Endodermal cell (in vitro differentiated cells): Measurements from ENCODE around the gene PSENEN. TPM values are rescaled to one million over a fixed set of nuclear protein-coding genes. Genes with fewer than 3 reads are reported as not detected.

Experiments
- DNase-seq: peaks from one replicate; pipeline ENCODE4 v3.0.0-alpha.2; 2017
- H3K27ac ChIP-seq: 2 replicates; pipeline ENCODE4 v1.5.1; 2013; ENCODE audit warnings: mild to moderate bottlenecking, low read depth, low read length, moderate library complexity
- H3K27me3 ChIP-seq: 2 replicates; pipeline ENCODE4 v1.6.1; 2013; ENCODE audit warnings: mild to moderate bottlenecking, low read length, moderate library complexity; ENCODE audit not compliant: insufficient read depth, control insufficient read depth, poor library complexity, severe bottlenecking
- H3K36me3 ChIP-seq: 2 replicates; pipeline ENCODE4 v1.7.0; 2013; ENCODE audit warnings: mild to moderate bottlenecking, low read length, moderate library complexity; ENCODE audit not compliant: control insufficient read depth, insufficient read depth
- H3K4me1 ChIP-seq: one replicate; pipeline ENCODE4 v1.7.0; 2013; ENCODE audit warnings: low read length; ENCODE audit not compliant: control insufficient read depth, insufficient read depth
- H3K4me3 ChIP-seq: 2 replicates; pipeline ENCODE4 v1.5.1; 2013; ENCODE audit warnings: mild to moderate bottlenecking, low read length, moderate library complexity
- H3K9ac ChIP-seq: 2 replicates; pipeline ENCODE4 v1.6.1; 2013; ENCODE audit warnings: mild to moderate bottlenecking, low read length, moderate library complexity; ENCODE audit not compliant: poor library complexity, severe bottlenecking; ENCODE audit errors: extremely low read depth
- H3K9me3 ChIP-seq: 2 replicates; pipeline ENCODE4 v1.6.1; 2013; ENCODE audit warnings: mild to moderate bottlenecking, low read length, moderate library complexity; ENCODE audit not compliant: control insufficient read depth
- H3K27ac Mint-ChIP-seq: 2 replicates; pipeline ENCODE4 v1.8.0; 2020; ENCODE audit warnings: mixed read lengths
- H3K27me3 Mint-ChIP-seq: 2 replicates; pipeline ENCODE4 v1.8.0; 2021; ENCODE audit warnings: mild to moderate bottlenecking, mixed read lengths; ENCODE audit not compliant: insufficient read depth
- H3K36me3 Mint-ChIP-seq: 2 replicates; pipeline ENCODE4 v1.8.0; 2020; ENCODE audit warnings: low read depth, mixed read lengths
- H3K4me1 Mint-ChIP-seq: 2 replicates; pipeline ENCODE4 v1.8.0; 2020; ENCODE audit warnings: mixed read lengths
- H3K4me3 Mint-ChIP-seq: 2 replicates; pipeline ENCODE4 v1.8.0; 2020; ENCODE audit warnings: mild to moderate bottlenecking, moderate library complexity, mixed read lengths
- H3K9me3 Mint-ChIP-seq: 2 replicates; pipeline ENCODE4 v1.8.0; 2020; ENCODE audit warnings: mild to moderate bottlenecking, mixed read lengths
- WGBS, 2 experiments: methylation state at CpG; one replicate each; pipeline versions ENCODE4 v1.1.5 to v1.1.7; 2013; ENCODE audit warnings: missing lambda C conversion rate in 2 of 2, mixed read lengths in 1 of 2; ENCODE audit not compliant: insufficient coverage in 1 of 2, insufficient read length in 1 of 2; 5-methylcytosine and 5-hydroxymethylcytosine counted together
- long read RNA-seq, 4 experiments: library from polyadenylated mRNA in 2 of 4; library from RNA in 1 of 4; library from capped mRNA in 1 of 4; stranded (forward) in 3 of 4; unstranded in 1 of 4; transcript quantifications; one replicate each; pipeline ENCODE4 v2.0.0, GENCODE V29; 2020 to 2021; ENCODE audit warnings: inconsistent platforms in 1 of 4
- polyA plus RNA-seq, 2 experiments: library from polyadenylated mRNA; stranded (reverse); fragments of 50-300 nt; gene quantifications; one replicate each; pipeline ENCODE4 v1.2.3, GENCODE V29; 2013
- total RNA-seq, 2 donors: library from RNA; stranded (reverse); fragmentation: NEBNext Ultra II Directional in 1 of 2; extraction: Animal tissue kit (Norgen Biotek cat#: 25700) in 1 of 2; gene quantifications; 2 replicates in 1 of 2; 3 replicates in 1 of 2; pipeline ENCODE4 v1.2.1, GENCODE V29; 2021
- TF ChIP-seq, protein P1 (sequence below): fragments of 200-600 bp; sonication (generic); conservative IDR thresholded peaks from 2 replicates; pipeline ENCODE4 v1.5.0; 2021; ENCODE audit warnings: antibody characterized with exemption, mild to moderate bottlenecking

PSENEN gene, protein sequence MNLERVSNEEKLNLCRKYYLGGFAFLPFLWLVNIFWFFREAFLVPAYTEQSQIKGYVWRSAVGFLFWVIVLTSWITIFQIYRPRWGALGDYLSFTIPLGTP
- total RNA-seq: 100 to 1,000 TPM; 101 to 109 TPM
- 76.8 TPM for polyA plus RNA-seq (2013, experiment 1 of 2)
- 65.3 TPM for polyA plus RNA-seq (2013, experiment 2 of 2)
- long read RNA-seq, experiment 1, transcript PSENEN-202 (4 exons, 1,661 nt): major isoform, 15 of 28 reads
- long read RNA-seq, experiment 1, partial matches to known transcripts: 10 of 28 reads
- long read RNA-seq, experiment 1, other reads (novel, unspliced or antisense): 2 of 28 reads
- long read RNA-seq, experiment 2, transcript PSENEN-202 (4 exons, 1,661 nt): major isoform, 46 of 52 reads
- long read RNA-seq, experiment 2, partial matches to known transcripts: 6 of 52 reads
- long read RNA-seq, experiment 2, other reads (novel, unspliced or antisense): 0 of 52 reads
- long read RNA-seq, experiment 3, transcript PSENEN-202 (4 exons, 1,661 nt): major isoform, 13 of 17 reads
- long read RNA-seq, experiment 3, partial matches to known transcripts: 3 of 17 reads
- long read RNA-seq, experiment 3, other reads (novel, unspliced or antisense): 1 of 17 reads
- long read RNA-seq, experiment 4, partial matches to known transcripts: 5 of 5 reads
- long read RNA-seq, experiment 4, other reads (novel, unspliced or antisense): 0 of 5 reads

DNA sequence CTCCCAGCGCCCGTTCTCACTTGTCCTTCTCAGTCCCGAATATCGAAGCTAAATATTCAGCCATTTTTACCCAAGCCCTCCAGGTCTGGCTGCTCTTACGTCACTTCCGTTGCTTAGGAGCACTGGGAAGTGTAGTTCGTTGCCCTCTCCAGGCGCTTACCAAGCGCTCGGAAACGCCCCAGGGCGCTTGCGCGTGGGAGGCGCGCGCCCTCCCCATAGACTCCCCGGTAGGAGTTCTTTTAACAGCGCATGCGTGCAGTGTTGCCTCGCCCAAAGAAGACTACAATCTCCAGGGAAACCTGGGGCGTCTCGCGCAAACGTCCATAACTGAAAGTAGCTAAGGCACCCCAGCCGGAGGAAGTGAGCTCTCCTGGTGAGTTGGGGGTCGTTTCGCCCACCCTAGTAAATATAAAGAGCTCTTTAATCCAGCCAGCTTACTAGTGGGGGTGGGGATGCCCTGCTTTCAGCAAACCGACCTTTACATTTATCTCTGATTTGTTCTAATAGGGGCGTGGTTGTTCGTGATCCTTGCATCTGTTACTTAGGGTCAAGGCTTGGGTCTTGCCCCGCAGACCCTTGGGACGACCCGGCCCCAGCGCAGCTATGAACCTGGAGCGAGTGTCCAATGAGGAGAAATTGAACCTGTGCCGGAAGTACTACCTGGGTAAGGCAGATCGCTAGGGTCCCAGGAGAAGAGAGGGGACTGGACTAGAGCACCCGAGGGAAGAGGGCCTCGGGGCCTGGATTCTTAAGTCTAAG, at the start of gene PSENEN, which contains the start of gene U2AF1L4:
Gene PSENEN, plus strand, starts transcription at position 324 of the 759 bp plus-strand sequence. Its CDS starts 280 bp downstream, at position 604.
Gene U2AF1L4, minus strand, starts transcription at position 91 of the 759 bp plus-strand sequence. Its CDS starts 27 bp downstream, at position 64.
- Histone ChIP-seq H3K27me3 (no peaks in the 10 kb centered on the region), H3K9me3 (no peaks in the 10 kb centered on the region), H3K36me3 (peaks cover 3% of the 10 kb centered on the region), H3K4me1 (no peaks in the 10 kb centered on the region), H3K27ac (peak within 1 kb of the TSS; percentile 99), H3K9ac (peak within 1 kb of the TSS; percentile 99), H3K4me3 (peak within 1 kb of the TSS; percentile 98)
- H3K27me3 Mint-ChIP-seq: no peaks in the 10 kb centered on the region
- DNase-seq: peak; percentile 98
- H3K36me3 Mint-ChIP-seq: peaks cover 9% of the 10 kb centered on the region
- TF ChIP-seq, protein P1, sequence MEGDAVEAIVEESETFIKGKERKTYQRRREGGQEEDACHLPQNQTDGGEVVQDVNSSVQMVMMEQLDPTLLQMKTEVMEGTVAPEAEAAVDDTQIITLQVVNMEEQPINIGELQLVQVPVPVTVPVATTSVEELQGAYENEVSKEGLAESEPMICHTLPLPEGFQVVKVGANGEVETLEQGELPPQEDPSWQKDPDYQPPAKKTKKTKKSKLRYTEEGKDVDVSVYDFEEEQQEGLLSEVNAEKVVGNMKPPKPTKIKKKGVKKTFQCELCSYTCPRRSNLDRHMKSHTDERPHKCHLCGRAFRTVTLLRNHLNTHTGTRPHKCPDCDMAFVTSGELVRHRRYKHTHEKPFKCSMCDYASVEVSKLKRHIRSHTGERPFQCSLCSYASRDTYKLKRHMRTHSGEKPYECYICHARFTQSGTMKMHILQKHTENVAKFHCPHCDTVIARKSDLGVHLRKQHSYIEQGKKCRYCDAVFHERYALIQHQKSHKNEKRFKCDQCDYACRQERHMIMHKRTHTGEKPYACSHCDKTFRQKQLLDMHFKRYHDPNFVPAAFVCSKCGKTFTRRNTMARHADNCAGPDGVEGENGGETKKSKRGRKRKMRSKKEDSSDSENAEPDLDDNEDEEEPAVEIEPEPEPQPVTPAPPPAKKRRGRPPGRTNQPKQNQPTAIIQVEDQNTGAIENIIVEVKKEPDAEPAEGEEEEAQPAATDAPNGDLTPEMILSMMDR: no peak
- H3K4me1 Mint-ChIP-seq: peaks cover 10% of the 10 kb centered on the region
- peak within 1 kb of the TSS; percentile 100 for H3K27ac Mint-ChIP-seq
- H3K4me3 Mint-ChIP-seq: peak within 1 kb of the TSS; percentile 82
- no peaks in the 10 kb centered on the region for H3K9me3 Mint-ChIP-seq
- 1 to 3% methylated on average over 16 to 40 of the region's 40 CpGs for WGBS, 2 experiments

DNA sequence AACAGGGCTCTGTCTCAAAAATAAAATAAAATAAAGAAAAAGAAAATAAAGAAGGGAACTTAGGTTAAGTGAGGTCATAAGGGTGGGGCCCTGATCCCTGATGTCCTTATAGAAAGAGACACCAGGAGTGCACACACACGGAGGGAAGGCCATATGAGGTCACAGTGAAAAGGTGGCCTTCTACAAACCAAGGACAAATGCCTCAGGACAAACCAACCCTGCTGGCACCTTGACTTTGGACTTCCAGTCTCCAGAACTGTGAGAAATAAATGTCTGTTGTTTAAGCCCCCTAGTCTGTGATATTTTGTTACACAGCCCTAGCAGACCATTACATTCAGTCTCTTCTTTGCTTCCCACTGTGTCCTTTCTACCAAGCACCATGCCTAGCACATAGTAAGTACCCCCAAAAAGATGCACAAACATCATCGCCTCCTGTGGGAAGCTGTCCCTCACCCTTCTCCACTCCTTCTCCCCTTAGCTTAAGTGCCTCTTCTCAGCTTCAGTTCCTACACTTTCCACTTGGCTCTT, 49.5 kb upstream of the PSENEN start:
- Mint-ChIP-seq H3K36me3 (no peaks in the 10 kb centered on the region), H3K9me3 (no peaks in the 10 kb centered on the region), H3K4me3 (no peak overlapping the region), H3K27ac (no peak overlapping the region), H3K4me1 (no peaks in the 10 kb centered on the region), H3K27me3 (peaks cover 5% of the 10 kb centered on the region)
- TF ChIP-seq, protein P1: no peak
- Histone ChIP-seq H3K27me3 (no peaks in the 10 kb centered on the region), H3K4me1 (no peaks in the 10 kb centered on the region), H3K9me3 (no peaks in the 10 kb centered on the region), H3K4me3 (no peak overlapping the region), H3K36me3 (no peaks in the 10 kb centered on the region), H3K9ac (no peak overlapping the region), H3K27ac (no peak overlapping the region)
- 83 to 100% methylated on average over 2 of the region's 2 CpGs for WGBS, 2 experiments
- DNase-seq: no peak

DNA sequence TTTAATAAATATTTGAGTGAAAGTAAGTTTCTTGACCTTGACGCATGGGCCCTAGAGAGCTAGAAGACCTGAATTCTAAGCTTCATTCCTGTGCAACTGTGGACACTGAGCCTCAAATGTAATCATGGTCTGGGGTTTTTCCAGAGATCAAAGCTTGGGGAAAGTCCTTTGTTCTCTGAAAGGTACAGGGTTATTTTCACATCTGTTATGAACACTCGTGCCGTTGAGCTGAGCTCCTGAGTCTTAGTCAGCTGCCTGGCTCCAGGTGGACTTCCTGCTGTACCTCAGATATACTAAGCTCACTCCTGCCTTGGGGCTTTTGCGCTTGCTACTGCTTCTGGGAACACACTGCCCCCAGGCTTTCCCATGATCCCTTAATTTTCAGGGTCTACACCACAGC, 48.6 kb upstream of the PSENEN start:
- WGBS, 2 experiments: 87 to 89% methylated on average over 3 to 4 of the region's 4 CpGs
- TF ChIP-seq, protein P1: no peak

More for the DNA sequence above, 48.6 kb upstream of the PSENEN start:
- no peak for DNase-seq
- Mint-ChIP-seq H3K27me3 (peaks cover 5% of the 10 kb centered on the region), H3K4me1 (no peaks in the 10 kb centered on the region), H3K27ac (no peak overlapping the region), H3K4me3 (no peak overlapping the region), H3K36me3 (no peaks in the 10 kb centered on the region), H3K9me3 (no peaks in the 10 kb centered on the region)
- Histone ChIP-seq H3K9ac (no peak overlapping the region), H3K9me3 (no peaks in the 10 kb centered on the region), H3K4me3 (no peak overlapping the region), H3K27ac (no peak overlapping the region), H3K36me3 (no peaks in the 10 kb centered on the region), H3K4me1 (no peaks in the 10 kb centered on the region), H3K27me3 (no peaks in the 10 kb centered on the region)
